ENCODE results near the gene PRELP. TPM values are rescaled to one million over a fixed set of nuclear protein-coding genes. Genes with fewer than 3 reads are reported as not detected.

The PRELP gene
- total and polyA plus RNA-seq, 2 donors (not counting 3 experiments of a cell fraction or from before 2014, with no cell fraction given): 0.01 TPM; not detected in 1

DNA sequence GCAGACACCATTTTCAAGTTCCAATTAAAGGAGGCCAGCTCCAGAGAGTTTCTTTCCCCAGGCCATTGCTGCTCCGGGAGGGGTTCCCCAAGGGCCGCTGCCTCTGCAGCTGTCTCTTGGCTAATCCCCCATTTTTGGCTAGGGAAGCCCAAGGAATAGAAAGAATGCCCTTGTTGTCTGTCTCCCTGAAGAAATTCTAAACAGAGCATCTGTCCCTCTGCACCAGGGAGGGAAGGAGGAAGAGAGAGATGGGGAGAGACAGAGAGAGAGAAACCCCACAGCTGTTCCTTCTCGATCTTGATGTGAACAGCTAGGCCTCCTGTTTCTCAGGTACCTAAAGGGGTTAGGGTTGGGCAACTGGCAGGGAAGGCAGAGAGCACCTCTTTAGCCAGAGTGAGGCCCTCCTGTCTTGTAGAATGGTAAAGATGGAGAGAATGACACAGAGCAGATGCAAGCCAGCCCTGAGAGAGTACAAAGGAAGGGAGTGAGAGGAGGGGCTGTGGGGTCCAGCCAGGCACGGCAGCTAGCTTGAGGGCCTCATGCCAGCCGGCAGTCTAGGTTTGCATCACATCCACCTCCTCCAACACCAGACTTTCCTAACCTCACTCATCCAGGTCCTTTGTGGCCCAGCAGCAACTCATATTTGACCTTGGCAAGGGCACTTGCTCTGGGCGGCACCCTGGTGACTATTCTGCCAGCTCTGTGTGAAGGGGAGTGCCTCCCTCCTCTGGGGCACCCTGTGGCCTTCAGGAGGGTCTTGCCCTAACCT lies 31.4 kb downstream of the PRELP start:
- no peaks in the 10 kb centered on the region for H3K9me3 ChIP-seq (replicated peaks; ENCODE audit: control insufficient read depth, insufficient read depth, low read length)
- TF ChIP-seq GATA2 (IDR thresholded peaks at IDR 0.05; ENCODE audit: insufficient read depth, insufficient read length, low read depth, low read length) (no peak), POLR2A (IDR thresholded peaks at IDR 0.05; ENCODE audit: low read depth, low read length) (no peak), MYC (IDR thresholded peaks at IDR 0.05; ENCODE audit: low read depth, low read length) (no peak), POLR2AphosphoS5 (IDR thresholded peaks at IDR 0.05; ENCODE audit: insufficient read depth, low read depth, low read length) (no peak), EZH2 (IDR thresholded peaks at IDR 0.05; ENCODE audit: borderline replicate concordance, low read depth, low read length, severe bottlenecking) (no peak), FOS (IDR thresholded peaks at IDR 0.05; ENCODE audit: borderline replicate concordance, insufficient read depth, low read length) (no peak), JUN (IDR thresholded peaks at IDR 0.05; ENCODE audit: borderline replicate concordance, insufficient read depth, insufficient read length, low read depth) (no peak)
- TF ChIP-seq, protein P1, sequence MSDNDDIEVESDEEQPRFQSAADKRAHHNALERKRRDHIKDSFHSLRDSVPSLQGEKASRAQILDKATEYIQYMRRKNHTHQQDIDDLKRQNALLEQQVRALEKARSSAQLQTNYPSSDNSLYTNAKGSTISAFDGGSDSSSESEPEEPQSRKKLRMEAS (IDR thresholded peaks at IDR 0.05; ENCODE audit: insufficient read depth, insufficient read length): no peak
- TF ChIP-seq, protein P2, sequence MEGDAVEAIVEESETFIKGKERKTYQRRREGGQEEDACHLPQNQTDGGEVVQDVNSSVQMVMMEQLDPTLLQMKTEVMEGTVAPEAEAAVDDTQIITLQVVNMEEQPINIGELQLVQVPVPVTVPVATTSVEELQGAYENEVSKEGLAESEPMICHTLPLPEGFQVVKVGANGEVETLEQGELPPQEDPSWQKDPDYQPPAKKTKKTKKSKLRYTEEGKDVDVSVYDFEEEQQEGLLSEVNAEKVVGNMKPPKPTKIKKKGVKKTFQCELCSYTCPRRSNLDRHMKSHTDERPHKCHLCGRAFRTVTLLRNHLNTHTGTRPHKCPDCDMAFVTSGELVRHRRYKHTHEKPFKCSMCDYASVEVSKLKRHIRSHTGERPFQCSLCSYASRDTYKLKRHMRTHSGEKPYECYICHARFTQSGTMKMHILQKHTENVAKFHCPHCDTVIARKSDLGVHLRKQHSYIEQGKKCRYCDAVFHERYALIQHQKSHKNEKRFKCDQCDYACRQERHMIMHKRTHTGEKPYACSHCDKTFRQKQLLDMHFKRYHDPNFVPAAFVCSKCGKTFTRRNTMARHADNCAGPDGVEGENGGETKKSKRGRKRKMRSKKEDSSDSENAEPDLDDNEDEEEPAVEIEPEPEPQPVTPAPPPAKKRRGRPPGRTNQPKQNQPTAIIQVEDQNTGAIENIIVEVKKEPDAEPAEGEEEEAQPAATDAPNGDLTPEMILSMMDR (IDR thresholded peaks at IDR 0.05; ENCODE audit: extremely low read depth in 1 of 2, insufficient read depth in 1 of 2, low read depth in 1 of 2, low read length in 2 of 2): no peak
- dilution Hi-C loops (cut with MboI; ENCODE audit: extremely low pct_ligation_motif_present, low sequenced_read_pairs) (no loop called here), intact Hi-C loops (cut with micrococcal nuclease) (no loop called here)
- no peak overlapping the region for H3K4me2 ChIP-seq (ENCODE audit: insufficient read depth, low read length)
- DNase-seq (ENCODE audit: low read depth, low spot score) (no peak), FAIRE-seq (no peak)
- H3K79me2 ChIP-seq (ENCODE audit: control insufficient read depth, insufficient read depth, low read length): no peaks in the 10 kb centered on the region
- no peak overlapping the region for H3K9ac ChIP-seq (replicated peaks; ENCODE audit: extremely low read depth, insufficient read depth, low read length)
- H3K36me3 ChIP-seq (ENCODE audit: control insufficient read depth in 2 of 2, extremely low read depth in 1 of 2, insufficient read depth in 2 of 2, low read length in 2 of 2): no peaks in the 10 kb centered on the region
- peaks cover 14% of the 10 kb centered on the region for H3K4me1 ChIP-seq (ENCODE audit: control insufficient read depth, extremely low read depth, insufficient read depth, low read length)
- no TSS peak for BruUV-seq (replicated peaks)
- ChIA-PET POLR2A (no interaction called here), CTCF (interaction anchor here (0.7 to 7.4 kb wide), 12 partner anchors 20 to 240 kb away, joined by 3 to 161 read pairs (median 4); partner anchors contain the start of gene ATP2B4)
- no peak overlapping the region for H2AFZ ChIP-seq (ENCODE audit: low read depth, low read length)
- H3K27me3 ChIP-seq (ENCODE audit: control insufficient read depth in 2 of 2, insufficient read depth in 2 of 2, low read length in 2 of 2): peaks cover 0 to 3% of the 10 kb centered on the region in 2 experiments
- no peak overlapping the region for H3K27ac ChIP-seq (ENCODE audit: insufficient read depth, low read depth, low read length)
- H3K9me1 ChIP-seq (replicated peaks; ENCODE audit: control insufficient read depth, extremely low read depth, insufficient read depth, low read length): no peaks in the 10 kb centered on the region
- H4K20me1 ChIP-seq (replicated peaks; ENCODE audit: control insufficient read depth, extremely low read depth, insufficient read depth, low read length): no peaks in the 10 kb centered on the region
- no peak overlapping the region for H3K4me3 ChIP-seq (replicated peaks in 1 of 3; ENCODE audit: insufficient read depth in 1 of 3, low read depth in 1 of 3, low read length in 3 of 3)

Measured in endothelial cell of umbilical vein (primary cell).